NB4 (cell line): Measurements from ENCODE around the gene WDR86.

Source experiments
- DNase-seq: peaks from one replicate; pipeline ENCODE4 v3.0.0; 2010; ENCODE audit warnings: low read depth
- H3K4me3 ChIP-seq: one replicate; pipeline ENCODE4 v1.5.1; 2011; ENCODE audit warnings: mild to moderate bottlenecking, low read depth, low read length, moderate library complexity
- CTCF ChIP-seq: IDR thresholded peaks from one replicate; pipeline ENCODE4 v1.5.1; 2012; ENCODE audit warnings: low read depth, low read length
- MAX ChIP-seq: IDR thresholded peaks from 2 replicates; pipeline ENCODE4 v1.6.1; 2011; ENCODE audit warnings: low read depth, low read length
- MYC ChIP-seq: IDR thresholded peaks from 2 replicates; pipeline ENCODE4 v1.6.1; 2011; ENCODE audit warnings: low read depth, low read length
- POLR2A ChIP-seq: IDR thresholded peaks from 2 replicates; pipeline ENCODE4 v1.6.1; 2011; ENCODE audit warnings: mild to moderate bottlenecking; ENCODE audit not compliant: insufficient read length; ENCODE audit errors: extremely low read depth

Gene WDR86

GRCh38 chr7:151389096-151389767 lies 20.6 kb downstream of the WDR86 start:
- TF ChIP-seq POLR2A (no peak), CTCF (no peak), MAX (no peak), MYC (no peak)
- DNase-seq: no peak
- H3K4me3 ChIP-seq: no peak overlapping the region

GRCh38 chr7:151388430-151388829 lies 21.4 kb downstream of the WDR86 start:
- no peak overlapping the region for H3K4me3 ChIP-seq
- no peak for TF ChIP-seq CTCF
- TF ChIP-seq MYC: no peak
- no peak for TF ChIP-seq MAX
- TF ChIP-seq POLR2A: no peak
- DNase-seq: no peak

- TF ChIP-seq MAX (no peak), POLR2A (no peak), MYC (no peak), CTCF (no peak)
- H3K4me3 ChIP-seq: no peak overlapping the region
- no peak for DNase-seq
Observed at GRCh38 chr7:151388007-151388297, 21.9 kb downstream of the WDR86 start.

GRCh38 chr7:151387161-151388006 lies 22.5 kb downstream of the WDR86 start:
- TF ChIP-seq POLR2A: no peak
- no peak for TF ChIP-seq MAX
- no peak for TF ChIP-seq MYC
- TF ChIP-seq CTCF: no peak
- H3K4me3 ChIP-seq: no peak overlapping the region
- no peak for DNase-seq

GRCh38 chr7:151386301-151387160 lies 23.3 kb downstream of the WDR86 start:
- H3K4me3 ChIP-seq: no peak overlapping the region
- TF ChIP-seq CTCF (no peak), MAX (no peak), POLR2A (no peak), MYC (no peak)
- no peak for DNase-seq
